Mesendoderm (in vitro differentiated cells): ENCODE measurements around the gene LHX5.

ENCODE experiments used
- DNase-seq: peaks from one replicate; pipeline ENCODE4 v3.0.0; 2013
- H2AK5ac ChIP-seq: 2 replicates; pipeline ENCODE4 v1.6.1; 2013; ENCODE audit warnings: low read length, inconsistent platforms
- H2BK120ac ChIP-seq: 2 replicates; pipeline ENCODE4 v1.6.1; 2013; ENCODE audit warnings: low read depth, mild to moderate bottlenecking, low read length, moderate library complexity, mixed read lengths
- H2BK15ac ChIP-seq: replicated peaks from 2 replicates; pipeline ENCODE4 v1.6.1; 2013; ENCODE audit warnings: low read depth, mild to moderate bottlenecking, moderate library complexity
- H2BK5ac ChIP-seq: 2 replicates; pipeline ENCODE4 v1.6.1; 2013; ENCODE audit warnings: low read length, inconsistent platforms
- H3K18ac ChIP-seq: 2 replicates; pipeline ENCODE4 v1.6.1; 2013; ENCODE audit warnings: mild to moderate bottlenecking, low read length, mixed read lengths
- H3K23ac ChIP-seq: one replicate; pipeline ENCODE4 v1.6.1; 2013; ENCODE audit warnings: low read length
- H3K27ac ChIP-seq: 2 replicates; pipeline ENCODE4 v1.5.1; 2013; ENCODE audit warnings: low read depth, mild to moderate bottlenecking, inconsistent platforms, low read length, moderate library complexity
- H3K27me3 ChIP-seq: 2 replicates; pipeline ENCODE4 v1.6.1; 2013; ENCODE audit warnings: low read length, control low read depth, mild to moderate bottlenecking, inconsistent platforms; ENCODE audit not compliant: insufficient read depth, poor library complexity
- H3K36me3 ChIP-seq: 2 replicates; pipeline ENCODE4 v1.6.1; 2013; ENCODE audit warnings: low read length, inconsistent platforms; ENCODE audit not compliant: control insufficient read depth, insufficient read depth
- H3K4ac ChIP-seq: one replicate; pipeline ENCODE4 v1.6.1; 2013; ENCODE audit warnings: low read depth, mild to moderate bottlenecking, low read length, moderate library complexity
- H3K4me1 ChIP-seq: 2 replicates; pipeline ENCODE4 v1.6.1; 2013; ENCODE audit warnings: low read depth, low read length, inconsistent platforms; ENCODE audit not compliant: control insufficient read depth
- H3K4me2 ChIP-seq: 2 replicates; pipeline ENCODE4 v1.6.1; 2013; ENCODE audit warnings: low read length
- H3K4me3 ChIP-seq: 2 replicates; pipeline ENCODE4 v1.5.1; 2013; ENCODE audit warnings: mild to moderate bottlenecking, low read length
- H3K56ac ChIP-seq: one replicate; pipeline ENCODE4 v1.6.1; 2013; ENCODE audit warnings: low read length
- H3K79me1 ChIP-seq: 2 replicates; pipeline ENCODE4 v1.6.1; 2013; ENCODE audit warnings: low read length, inconsistent platforms
- H3K79me2 ChIP-seq: 2 replicates; pipeline ENCODE4 v1.6.1; 2013; ENCODE audit warnings: mild to moderate bottlenecking, low read length; ENCODE audit not compliant: control insufficient read depth, insufficient read depth
- H3K9ac ChIP-seq: 2 replicates; pipeline ENCODE4 v1.6.1; 2013; ENCODE audit warnings: low read length, inconsistent platforms
- H4K5ac ChIP-seq: one replicate; pipeline ENCODE4 v1.6.1; 2013; ENCODE audit warnings: low read length
- H4K8ac ChIP-seq: one replicate; pipeline ENCODE4 v1.6.1; 2013; ENCODE audit warnings: low read depth, mild to moderate bottlenecking, control low read depth, low read length, moderate library complexity
- WGBS: extraction: QIAGEN DNeasy Blood & Tissue Kit; methylation state at CpG from one replicate; pipeline ENCODE4 v1.1.7; 2013; ENCODE audit warnings: low lambda C conversion rate, missing lambda C conversion rate; ENCODE audit not compliant: insufficient coverage; ENCODE audit errors: extremely low coverage; 5-methylcytosine and 5-hydroxymethylcytosine counted together

The LHX5 gene

DNA sequence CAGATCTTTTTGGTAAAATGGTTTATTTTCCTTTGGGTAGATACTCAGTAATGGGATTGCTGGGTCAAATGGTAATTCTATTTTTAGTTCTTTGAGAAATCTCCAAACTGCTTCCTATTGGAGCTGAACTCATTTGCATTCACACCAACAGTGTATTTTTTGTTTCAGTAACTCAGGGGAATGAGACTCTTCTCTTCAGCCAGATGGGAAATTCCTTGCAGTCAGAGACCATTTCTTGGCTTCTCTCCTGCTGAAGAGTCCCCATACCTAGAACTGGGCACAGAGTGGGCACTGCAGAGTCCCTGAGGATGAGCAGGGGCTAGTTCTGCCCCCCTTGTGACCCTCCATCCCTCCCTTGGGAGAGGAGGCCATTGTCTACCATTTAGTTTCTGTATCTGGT is 38.7 kb downstream of the LHX5 start:
- Histone ChIP-seq H2BK120ac (no peak overlapping the region), H3K23ac (no peak overlapping the region), H3K56ac (no peak overlapping the region), H4K8ac (no peak overlapping the region), H3K4ac (no peak overlapping the region), H3K4me3 (no peak overlapping the region), H2BK15ac (no peak overlapping the region), H3K4me2 (no peak overlapping the region), H2AK5ac (no peak overlapping the region), H4K5ac (no peak overlapping the region), H3K27ac (no peak overlapping the region), H3K79me1 (no peaks in the 10 kb centered on the region), H3K18ac (no peak overlapping the region), H2BK5ac (no peak overlapping the region), H3K27me3 (no peaks in the 10 kb centered on the region), H3K79me2 (no peaks in the 10 kb centered on the region), H3K9ac (no peak overlapping the region), H3K36me3 (no peaks in the 10 kb centered on the region), H3K4me1 (no peaks in the 10 kb centered on the region)
- no peak for DNase-seq

DNA sequence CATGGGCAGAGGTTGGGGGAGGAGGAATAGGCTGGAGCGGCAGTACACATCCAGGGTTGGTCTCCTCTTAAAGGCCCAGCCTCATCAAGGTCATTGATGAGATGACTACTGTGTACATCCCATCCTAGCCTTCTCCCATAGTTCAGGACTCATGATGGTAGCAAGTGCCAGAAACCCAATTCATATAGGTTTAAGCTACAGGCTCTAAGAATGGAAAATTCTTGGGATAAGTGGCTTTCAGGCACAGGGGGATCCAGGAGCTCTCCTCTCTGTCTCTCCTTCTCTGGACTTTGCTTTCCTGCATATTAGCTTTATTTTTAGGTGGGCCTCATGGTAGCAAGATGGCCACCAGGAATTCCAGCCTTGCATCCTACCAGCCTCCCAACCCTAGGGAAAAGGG is 43.2 kb downstream of the LHX5 start:
- H2AK5ac ChIP-seq = no peak overlapping the region
- H2BK5ac ChIP-seq = no peak overlapping the region
- DNase-seq = no peak
- no CpG with 5 or more reads among the region's 1 CpG for WGBS
- H3K4me2 ChIP-seq = no peak overlapping the region
- no peak overlapping the region for H3K4ac ChIP-seq
- H3K79me2 ChIP-seq = no peaks in the 10 kb centered on the region
- no peak overlapping the region for H3K4me3 ChIP-seq
- no peaks in the 10 kb centered on the region for H3K36me3 ChIP-seq
- no peak overlapping the region for H3K56ac ChIP-seq
- no peak overlapping the region for H3K23ac ChIP-seq
- H3K27ac ChIP-seq = no peak overlapping the region
- H4K5ac ChIP-seq = no peak overlapping the region
- H3K4me1 ChIP-seq = no peaks in the 10 kb centered on the region
- H2BK120ac ChIP-seq = no peak overlapping the region
- no peak overlapping the region for H3K18ac ChIP-seq
- H3K27me3 ChIP-seq = no peaks in the 10 kb centered on the region
- H3K9ac ChIP-seq = no peak overlapping the region
- no peak overlapping the region for H2BK15ac ChIP-seq
- no peaks in the 10 kb centered on the region for H3K79me1 ChIP-seq
- no peak overlapping the region for H4K8ac ChIP-seq

DNA sequence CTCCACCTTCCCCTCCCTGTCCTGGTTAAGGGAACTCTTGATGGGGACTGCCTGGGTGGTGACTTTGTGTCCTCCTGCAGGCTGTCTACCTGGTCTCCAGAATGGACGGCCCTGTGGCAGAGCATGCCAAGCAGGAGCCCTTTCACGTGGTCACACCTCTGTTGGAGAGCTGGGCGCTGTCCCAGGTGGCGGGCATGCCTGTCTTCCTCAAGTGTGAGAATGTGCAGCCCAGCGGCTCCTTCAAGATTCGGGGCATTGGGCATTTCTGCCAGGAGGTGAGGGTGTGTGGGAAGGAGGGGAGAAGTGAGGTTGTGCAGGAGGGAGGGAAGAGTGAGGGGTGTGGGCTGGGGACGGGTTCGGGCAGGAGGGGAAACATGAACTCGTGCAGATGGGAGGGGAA is 43.8 kb downstream of the LHX5 start:
- no peak overlapping the region for H2AK5ac ChIP-seq
- no peaks in the 10 kb centered on the region for H3K4me1 ChIP-seq
- no peak overlapping the region for H3K23ac ChIP-seq
- H2BK5ac ChIP-seq = no peak overlapping the region
- no peaks in the 10 kb centered on the region for H3K79me1 ChIP-seq
- H3K27ac ChIP-seq = no peak overlapping the region
- H3K56ac ChIP-seq = no peak overlapping the region
- no peak overlapping the region for H3K9ac ChIP-seq
- no peaks in the 10 kb centered on the region for H3K36me3 ChIP-seq
- no peak overlapping the region for H2BK120ac ChIP-seq
- no peaks in the 10 kb centered on the region for H3K79me2 ChIP-seq
- no peak overlapping the region for H3K18ac ChIP-seq
- no CpG with 5 or more reads among the region's 9 CpGs for WGBS
- no peak overlapping the region for H3K4ac ChIP-seq
- DNase-seq = no peak
- H4K8ac ChIP-seq = no peak overlapping the region
- no peak overlapping the region for H3K4me3 ChIP-seq
- no peak overlapping the region for H2BK15ac ChIP-seq
- no peak overlapping the region for H4K5ac ChIP-seq
- H3K4me2 ChIP-seq = no peak overlapping the region
- no peaks in the 10 kb centered on the region for H3K27me3 ChIP-seq

DNA sequence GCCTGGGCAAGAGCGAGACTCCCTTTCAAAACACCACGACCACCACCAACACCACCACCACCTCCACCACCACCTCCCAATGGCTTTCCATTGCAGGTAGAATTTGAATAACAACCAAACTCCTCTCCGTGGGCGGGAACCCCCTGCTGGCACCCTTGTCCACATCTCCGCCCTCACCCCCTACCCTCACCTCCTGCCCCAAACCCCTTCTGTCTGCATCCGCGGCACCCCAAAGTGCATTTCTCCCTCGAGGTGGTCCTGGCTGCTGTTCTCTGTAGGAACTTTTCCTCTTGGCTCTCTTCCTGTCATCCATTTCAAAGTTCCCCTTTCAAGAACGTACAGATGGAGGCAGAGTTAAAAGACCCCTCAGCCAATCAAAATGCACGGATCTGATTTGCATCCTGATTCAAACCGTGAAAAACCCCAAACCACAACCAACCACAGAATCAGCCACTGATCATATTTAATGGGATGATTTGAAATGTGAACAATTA is 45.7 kb downstream of the LHX5 start:
- Histone ChIP-seq H3K56ac (no peak overlapping the region), H3K4me1 (no peaks in the 10 kb centered on the region)
- WGBS = no CpG with 5 or more reads among the region's 11 CpGs

DNA sequence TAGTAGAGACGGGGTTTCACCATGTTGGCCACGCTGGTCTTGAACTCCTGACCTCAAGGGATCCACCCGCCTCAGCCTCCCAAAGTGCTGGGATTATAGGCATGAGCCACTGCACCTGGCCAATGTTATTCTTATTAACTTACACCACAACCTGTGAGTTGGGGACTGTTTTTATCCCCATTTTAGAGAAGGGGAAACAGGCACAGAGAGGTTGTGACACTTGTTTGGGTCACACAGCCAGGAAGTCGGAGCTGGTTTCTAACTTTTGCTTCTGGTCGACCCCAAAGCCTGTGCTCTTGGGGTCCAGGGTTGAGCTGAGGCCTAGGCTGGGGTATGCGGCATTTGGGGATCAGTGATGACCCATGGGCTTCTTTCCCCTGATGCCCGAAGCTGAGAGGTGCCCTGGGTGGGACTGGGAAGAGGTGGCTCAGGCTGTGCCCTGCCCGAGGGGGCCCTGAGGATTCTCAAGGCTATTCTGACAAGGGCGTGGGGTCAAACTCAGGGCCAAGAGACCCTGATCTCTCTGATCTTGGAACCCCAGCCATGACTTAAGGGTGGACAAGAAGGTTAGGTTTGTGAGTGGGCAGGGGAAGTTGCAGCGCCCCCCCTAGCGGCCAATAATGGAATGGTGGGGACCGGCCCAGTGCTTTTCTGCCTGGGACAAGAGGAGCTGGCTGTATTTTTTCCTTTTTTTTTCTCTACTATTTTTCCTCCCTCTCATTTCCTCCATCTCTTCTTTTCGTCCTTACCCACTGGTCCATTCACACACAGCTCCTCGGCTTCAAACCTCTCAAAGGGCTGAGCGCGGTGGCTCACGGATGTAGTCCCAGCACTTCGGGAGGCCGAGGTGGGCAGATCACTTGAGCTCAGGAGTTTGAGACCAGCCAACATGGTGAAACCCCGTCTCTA is 46.5 kb downstream of the LHX5 start:
- Histone ChIP-seq H3K79me1 (no peaks in the 10 kb centered on the region), H3K4me2 (peak overlapping the region; percentile 11), H3K27me3 (no peaks in the 10 kb centered on the region), H2BK120ac (no peak overlapping the region), H2BK5ac (no peak overlapping the region), H4K5ac (no peak overlapping the region), H2BK15ac (no peak overlapping the region), H3K23ac (no peak overlapping the region), H4K8ac (no peak overlapping the region), H3K27ac (no peak overlapping the region), H3K4me1 (no peaks in the 10 kb centered on the region), H2AK5ac (no peak overlapping the region), H3K9ac (peak overlapping the region; percentile 22), H3K79me2 (no peaks in the 10 kb centered on the region), H3K4me3 (no peak overlapping the region), H3K4ac (no peak overlapping the region), H3K18ac (no peak overlapping the region), H3K56ac (no peak overlapping the region), H3K36me3 (no peaks in the 10 kb centered on the region)
- 100% methylated on average over 1 of the region's 20 CpGs for WGBS
- DNase-seq = peak; percentile 67

More for the DNA sequence above, 45.7 kb downstream of the LHX5 start:
- Histone ChIP-seq H2AK5ac (no peak overlapping the region), H3K79me1 (no peaks in the 10 kb centered on the region), H3K9ac (no peak overlapping the region), H3K27me3 (no peaks in the 10 kb centered on the region), H3K4ac (no peak overlapping the region), H3K4me2 (peak overlapping the region; percentile 13), H3K36me3 (no peaks in the 10 kb centered on the region), H3K18ac (no peak overlapping the region), H4K5ac (no peak overlapping the region), H2BK120ac (no peak overlapping the region), H3K79me2 (no peaks in the 10 kb centered on the region), H2BK5ac (no peak overlapping the region), H3K27ac (no peak overlapping the region), H2BK15ac (no peak overlapping the region), H4K8ac (no peak overlapping the region), H3K4me3 (no peak overlapping the region), H3K23ac (no peak overlapping the region)
- peak; percentile 26 for DNase-seq

DNA sequence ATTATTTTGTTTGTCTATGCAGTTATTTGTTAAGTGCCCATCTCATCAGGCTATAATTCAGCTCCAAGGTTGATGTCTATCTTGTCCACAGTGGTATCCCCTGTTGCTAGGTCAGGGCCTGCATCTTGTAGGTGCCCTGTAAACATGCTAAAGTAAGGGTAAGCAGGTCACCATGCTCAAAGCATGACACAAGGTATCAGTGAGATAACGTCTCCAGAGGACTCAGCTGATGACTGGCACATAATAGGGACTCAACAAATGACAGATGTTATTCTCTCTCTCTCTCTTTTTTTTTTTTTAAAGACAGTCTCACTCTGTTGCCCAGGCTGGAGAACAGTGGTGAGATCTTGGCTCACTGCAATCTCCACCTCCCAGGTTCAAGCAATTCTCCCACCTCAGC is 47.2 kb downstream of the LHX5 start:
- no peak overlapping the region for H3K4me3 ChIP-seq
- H4K8ac ChIP-seq = no peak overlapping the region
- H3K9ac ChIP-seq = no peak overlapping the region
- no peak overlapping the region for H2BK5ac ChIP-seq
- H3K36me3 ChIP-seq = no peaks in the 10 kb centered on the region
- H3K56ac ChIP-seq = no peak overlapping the region
- H4K5ac ChIP-seq = no peak overlapping the region
- H3K27ac ChIP-seq = no peak overlapping the region
- no peak overlapping the region for H2AK5ac ChIP-seq
- H2BK120ac ChIP-seq = no peak overlapping the region
- H3K18ac ChIP-seq = no peak overlapping the region
- no peak overlapping the region for H3K4me2 ChIP-seq
- no peak overlapping the region for H3K23ac ChIP-seq
- H3K79me2 ChIP-seq = no peaks in the 10 kb centered on the region
- H2BK15ac ChIP-seq = no peak overlapping the region
- H3K27me3 ChIP-seq = no peaks in the 10 kb centered on the region
- H3K79me1 ChIP-seq = no peaks in the 10 kb centered on the region
- H3K4ac ChIP-seq = no peak overlapping the region
- WGBS = no CpG with 5 or more reads among the region's 1 CpG
- no peaks in the 10 kb centered on the region for H3K4me1 ChIP-seq
- DNase-seq = no peak
